T-helper 2 cell (primary cell): ENCODE data around the gene SYNE1.
A peak's percentile ranks its signal among the peaks of the same experiment; 100 is the strongest.
"Not testable (repeated sequence)": the region's sequence is repeated elsewhere in the genome, so short reads cannot be mapped to it uniquely, and the experiment has no call there.

Source experiments
- DNase-seq, 5 experiments: peaks; one replicate each; pipeline versions ENCODE4 v3.0.0 to v3.0.0-alpha.2; 2012 to 2022
- total RNA-seq, 2 donors: gene quantifications; one replicate each; lab custom pipeline; 2026; lab: John Stamatoyannopoulos, UW

SYNE1 gene
- total RNA-seq: 219 to 287 reads per million in 2 donors

- DNase-seq: no peak
Observed at GRCh38 chr6:152637296-152638047, at the start of gene SYNE1. Gene SYNE1, minus strand, starts transcription at chr6:152637362. Its CDS starts 9,031 bp downstream, at chr6:152628331.

- DNase-seq: no peak
Observed at GRCh38 chr6:152685819-152686218, 48.7 kb upstream of the SYNE1 start.

- DNase-seq: not testable (repeated sequence)
Observed at GRCh38 chr6:152682935-152683334, 45.8 kb upstream of the SYNE1 start.

GRCh38 chr6:152682141-152682540 is 45.0 kb upstream of the SYNE1 start:
- no peak for DNase-seq

GRCh38 chr6:152680879-152681517 is 43.8 kb upstream of the SYNE1 start:
- no peak for DNase-seq

GRCh38 chr6:152680151-152680550 is 43.0 kb upstream of the SYNE1 start:
- no peak for DNase-seq

GRCh38 chr6:152673236-152673635 is 36.1 kb upstream of the SYNE1 start:
- no peak for DNase-seq

DNA sequence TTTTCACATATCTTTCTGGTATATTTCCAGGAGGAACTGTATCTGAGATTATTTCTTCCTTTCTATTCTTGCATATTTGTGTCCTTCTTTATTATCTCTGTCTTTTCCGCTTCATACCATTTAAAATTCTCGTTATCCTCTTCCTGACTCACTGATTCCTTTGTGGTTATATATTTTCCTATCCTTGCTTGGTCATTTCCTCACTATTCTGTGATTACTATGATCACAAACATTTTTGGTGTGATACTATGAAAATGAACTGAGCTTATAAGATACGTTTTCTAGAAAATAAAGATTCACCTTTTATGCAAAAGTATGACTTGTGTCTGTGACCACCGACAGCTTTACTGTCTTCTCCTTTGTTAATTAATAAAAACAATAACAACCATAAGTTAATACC is 34.0 kb upstream of the SYNE1 start:
- no peak for DNase-seq

DNA sequence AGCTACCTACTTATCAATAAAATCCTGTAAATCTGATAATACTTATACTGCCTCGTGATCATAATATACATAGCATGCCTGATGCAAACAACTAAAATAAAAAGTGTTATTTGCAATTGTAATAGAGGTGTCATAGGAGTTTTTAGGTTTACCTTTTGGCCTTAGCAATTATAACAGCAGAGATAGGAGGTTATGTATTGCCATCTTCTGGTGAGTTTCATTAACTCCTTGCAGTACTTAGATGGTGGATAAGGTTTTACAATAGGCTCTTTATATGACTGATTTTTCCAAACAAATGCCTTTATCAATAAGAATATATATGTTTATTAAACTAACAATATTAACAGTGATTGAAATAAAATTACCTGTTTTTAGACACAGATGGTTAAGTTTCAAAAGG is 32.7 kb upstream of the SYNE1 start:
- no peak for DNase-seq

- no peak for DNase-seq
Observed at GRCh38 chr6:152661776-152662175, 24.6 kb upstream of the SYNE1 start.

GRCh38 chr6:152651986-152652385 is 14.8 kb upstream of the SYNE1 start:
- DNase-seq: no peak

- DNase-seq: no peak
Observed at GRCh38 chr6:152648105-152648504, 10.9 kb upstream of the SYNE1 start.

- DNase-seq: not testable (repeated sequence)
Observed at GRCh38 chr6:152646732-152647131, 9.6 kb upstream of the SYNE1 start.

GRCh38 chr6:152642578-152643375 is 5.6 kb upstream of the SYNE1 start:
- peak in 2 of 5 experiments; percentile 32 to 35 for DNase-seq

DNA sequence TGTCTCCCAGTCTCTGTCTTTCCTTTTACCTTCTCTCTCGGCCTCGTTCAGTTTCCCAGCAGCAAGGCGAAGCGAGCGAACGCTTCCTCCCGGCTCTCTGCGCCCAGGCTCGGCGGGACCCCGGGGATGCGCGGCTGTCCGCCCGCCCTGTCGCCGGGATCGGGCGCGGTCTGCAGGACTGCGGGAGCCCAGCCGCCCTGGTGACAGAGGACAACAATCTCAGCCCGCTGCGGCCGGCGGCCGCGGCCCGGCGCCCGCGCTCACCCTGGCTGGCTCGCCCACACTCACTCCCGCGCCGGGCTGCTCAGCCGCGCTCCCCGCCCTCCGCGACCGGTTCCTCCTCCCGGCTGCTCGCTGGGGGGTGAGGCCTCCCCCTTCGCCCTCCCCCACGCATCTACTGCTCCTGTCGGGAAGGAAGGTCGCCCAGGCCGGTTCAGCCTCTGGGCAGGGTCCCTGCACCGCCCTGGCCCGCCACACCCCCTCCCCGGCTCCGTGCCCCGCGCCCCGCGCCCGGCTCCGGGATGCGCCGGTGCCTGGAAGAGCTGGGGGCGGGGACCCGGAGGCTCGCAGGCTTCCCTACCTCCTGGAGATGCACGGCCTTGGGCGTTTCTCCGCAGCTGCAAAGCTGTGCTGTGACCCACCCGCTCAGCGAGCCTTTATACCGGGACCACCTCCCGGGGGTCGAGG is 410 bp downstream of the SYNE1 start:
- peak in 1 of 5 experiments; percentile 27 for DNase-seq

GRCh38 chr6:152636021-152636608 is 1.0 kb downstream of the SYNE1 start:
- DNase-seq: peak in 2 of 5 experiments; percentile 13 to 59

DNA sequence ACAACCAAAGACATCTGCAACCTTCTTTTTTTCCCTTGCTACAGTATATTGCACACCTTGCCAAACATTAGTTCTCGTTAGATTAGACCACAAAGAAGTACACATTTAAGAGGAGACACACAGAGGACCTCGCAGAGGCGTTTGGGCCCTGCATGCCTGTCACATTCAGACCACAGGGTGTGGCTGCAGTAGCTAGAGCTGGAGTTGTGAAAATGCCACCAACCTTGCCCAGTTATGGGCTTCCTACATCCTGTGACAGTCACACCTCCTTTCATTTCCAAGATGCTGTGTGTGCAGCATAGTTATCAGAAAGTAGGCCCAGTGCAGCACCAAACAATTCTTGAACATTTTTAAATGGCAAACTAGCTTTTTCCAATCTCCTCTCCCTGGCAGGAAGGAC is 2.4 kb downstream of the SYNE1 start:
- DNase-seq: peak in 2 of 5 experiments; percentile 24 to 72

GRCh38 chr6:152632121-152632782 is 4.9 kb downstream of the SYNE1 start:
- DNase-seq: no peak

- no peak for DNase-seq
Observed at GRCh38 chr6:152631376-152631775, 5.8 kb downstream of the SYNE1 start.

DNA sequence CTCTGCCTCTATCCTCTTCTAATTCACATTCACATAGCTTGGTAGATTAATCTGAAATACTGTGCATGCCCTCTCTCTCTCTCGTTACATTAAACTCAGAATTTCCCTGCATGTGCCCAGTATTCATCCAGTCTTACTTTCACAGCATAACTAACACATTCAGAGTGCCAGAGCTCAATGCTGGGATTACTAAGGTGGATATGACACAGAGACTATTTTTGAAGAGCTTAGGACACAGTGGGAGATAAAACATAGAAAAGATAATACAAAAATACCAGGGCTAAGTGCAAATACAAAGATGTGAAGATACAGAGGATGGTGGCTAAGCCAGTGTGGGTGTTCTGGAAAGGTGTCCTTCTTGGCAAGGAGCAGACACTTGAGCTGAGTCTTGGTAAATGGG is 6.3 kb downstream of the SYNE1 start:
- DNase-seq: no peak

DNA sequence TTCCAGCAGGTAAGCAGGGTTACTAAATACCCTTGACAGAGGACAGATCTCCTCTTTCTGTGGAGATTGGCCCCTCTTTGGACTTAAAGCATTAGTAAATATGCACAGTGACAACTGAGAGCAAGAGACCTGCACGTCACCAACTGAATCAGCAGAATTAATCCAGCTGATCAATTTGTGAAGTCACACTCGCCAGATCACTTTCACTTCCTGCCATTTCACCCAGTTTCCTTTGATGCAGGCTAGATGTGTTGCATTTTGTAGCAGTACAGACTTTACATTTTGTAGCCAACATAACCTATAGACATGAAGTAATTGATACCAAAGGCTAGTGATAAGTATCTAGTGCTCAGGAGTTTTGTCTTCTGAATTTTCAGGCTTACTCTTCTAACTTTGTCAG is 11.9 kb downstream of the SYNE1 start:
- peak in 1 of 5 experiments; percentile 55 for DNase-seq

DNA sequence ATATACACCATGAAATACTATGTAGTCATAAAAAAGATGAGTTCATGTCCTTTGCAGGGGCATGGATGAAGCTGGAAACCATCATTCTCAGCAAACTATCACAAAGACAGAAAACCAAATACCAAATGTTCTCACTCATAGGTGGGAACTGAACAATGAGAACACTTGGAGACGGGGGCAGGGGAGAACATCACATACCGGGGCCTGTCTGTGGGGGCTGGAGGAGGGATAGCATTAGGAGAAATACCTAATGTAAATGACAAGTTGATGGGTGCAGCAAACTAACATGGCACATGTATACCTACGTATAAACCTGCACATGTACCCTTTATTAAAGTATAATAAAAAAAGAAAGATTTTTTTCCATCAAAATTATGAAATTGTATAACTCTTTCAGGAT is 22.4 kb downstream of the SYNE1 start:
- DNase-seq: not testable (repeated sequence)
